T1000 (cell line): ENCODE results near the gene PRRX1.

ENCODE experiments used
- DNase-seq: peaks from one replicate; lab custom pipeline; 2025; ENCODE audit warnings: mixed read lengths; lab: John Stamatoyannopoulos, UW

The PRRX1 gene

GRCh38 chr1:170721621-170722020 is 57.7 kb downstream of the PRRX1 start:
- DNase-seq = no peak

- no peak for DNase-seq
Measured at GRCh38 chr1:170723518-170723917, 59.6 kb downstream of the PRRX1 start.

- no peak for DNase-seq
Measured at GRCh38 chr1:170725326-170725725, 61.4 kb downstream of the PRRX1 start.

GRCh38 chr1:170727963-170728362 is 64.0 kb downstream of the PRRX1 start:
- no peak for DNase-seq

- DNase-seq = no peak
Measured at GRCh38 chr1:170729225-170730002, 65.5 kb downstream of the PRRX1 start.

GRCh38 chr1:170730014-170730413 is 66.1 kb downstream of the PRRX1 start:
- no peak for DNase-seq

- DNase-seq = no peak
Measured at GRCh38 chr1:170730438-170730837, 66.5 kb downstream of the PRRX1 start.

- no peak for DNase-seq
Measured at GRCh38 chr1:170731566-170732251, 67.8 kb downstream of the PRRX1 start.

GRCh38 chr1:170732252-170732588 is 68.3 kb downstream of the PRRX1 start:
- DNase-seq = no peak

- DNase-seq = no peak
Measured at GRCh38 chr1:170734412-170735175, 70.7 kb downstream of the PRRX1 start.

- no peak for DNase-seq
Measured at GRCh38 chr1:170735366-170736263, 71.7 kb downstream of the PRRX1 start.

- DNase-seq = no peak
Measured at GRCh38 chr1:170739803-170740202, 75.9 kb downstream of the PRRX1 start.

GRCh38 chr1:170741678-170742077 is 77.7 kb downstream of the PRRX1 start:
- no peak for DNase-seq

GRCh38 chr1:170742600-170742999 is 78.7 kb downstream of the PRRX1 start:
- DNase-seq = no peak

GRCh38 chr1:170743083-170743482 is 79.2 kb downstream of the PRRX1 start:
- DNase-seq = no peak

- DNase-seq = no peak
Measured at GRCh38 chr1:170749549-170749948, 85.6 kb downstream of the PRRX1 start.

- DNase-seq = no peak
Measured at GRCh38 chr1:170749959-170750358, 86.0 kb downstream of the PRRX1 start.

- no peak for DNase-seq
Measured at GRCh38 chr1:170755795-170756194, 91.9 kb downstream of the PRRX1 start.

- no peak for DNase-seq
Measured at GRCh38 chr1:170758992-170759391, 95.1 kb downstream of the PRRX1 start.

- no peak for DNase-seq
Measured at GRCh38 chr1:170765279-170765678, 101.3 kb downstream of the PRRX1 start.

GRCh38 chr1:170765712-170766330 is 101.9 kb downstream of the PRRX1 start:
- no peak for DNase-seq
